Measurements from ENCODE around the gene TMEM176B.

The TMEM176B gene

GRCh38 chr7:150746921-150747320 lies 53.2 kb downstream of the TMEM176B start:
- DNase-seq: no peak

DNA sequence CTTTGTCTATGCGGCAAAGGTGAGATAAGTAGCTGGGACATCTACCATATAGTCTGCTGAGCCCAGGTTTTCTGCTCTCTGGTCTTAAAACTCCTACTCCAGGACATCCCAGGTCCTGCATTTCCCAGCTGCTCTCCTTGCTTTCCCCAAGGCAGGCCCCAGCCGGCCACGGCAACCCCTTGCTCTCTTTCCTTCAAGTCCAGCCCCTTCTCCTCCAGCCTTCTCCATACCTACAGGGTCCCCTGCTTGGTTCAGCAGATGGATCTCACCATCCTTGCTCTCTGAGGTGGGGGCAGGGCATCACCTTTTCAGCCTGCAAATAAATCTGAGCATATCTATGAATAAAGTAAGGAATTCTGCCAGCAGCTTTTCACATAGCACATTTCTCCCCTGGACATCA lies 54.3 kb downstream of the TMEM176B start:
- DNase-seq: no peak

- DNase-seq: no peak
Observed at GRCh38 chr7:150745086-150745485, 55.1 kb downstream of the TMEM176B start.

DNA sequence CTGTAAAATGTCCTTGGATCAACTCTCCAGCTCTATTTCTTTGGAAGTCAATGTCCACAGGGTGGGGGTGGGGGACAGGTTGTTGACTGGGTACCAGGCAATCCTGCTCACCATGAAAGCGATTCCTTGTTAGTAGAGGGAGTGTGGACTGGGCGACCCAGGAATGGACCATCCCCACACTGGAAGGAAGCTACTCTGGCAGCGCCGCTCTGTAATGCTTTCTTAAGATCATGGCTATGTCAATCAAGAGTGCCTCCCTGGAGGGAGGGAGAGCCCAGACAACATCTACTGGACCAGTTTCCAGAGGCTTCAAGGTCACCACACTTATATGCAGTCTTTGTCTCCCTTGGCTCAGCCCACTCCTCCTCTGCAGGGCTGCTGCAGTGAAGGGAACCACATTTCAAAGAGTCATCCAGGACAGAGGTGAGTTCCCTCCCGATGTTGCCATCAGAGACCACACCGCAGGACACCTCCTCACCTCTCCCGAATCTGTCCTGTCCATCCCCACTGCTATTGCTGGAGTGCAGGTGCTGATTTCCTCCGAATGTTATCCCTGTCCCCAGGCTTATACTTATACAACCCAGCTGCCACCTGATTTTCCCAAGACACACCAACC lies 56.0 kb downstream of the TMEM176B start:
- no peak for DNase-seq

- no peak for DNase-seq
Observed at GRCh38 chr7:150742286-150742968, 57.7 kb downstream of the TMEM176B start.
